Fibroblast of peridontal ligament (primary cell): ENCODE results near the gene PHLDB2.

Experiments
- DNase-seq: peaks from one replicate; pipeline ENCODE4 v3.0.0-alpha.2; 2010; ENCODE audit errors: extremely low read depth

Gene PHLDB2

GRCh38 chr3:111998636-111999483, 139.8 kb downstream of the PHLDB2 start, which contains the start of gene TAGLN3:
TSS of gene TAGLN3 (plus strand) at chr3:111998922. CDS start at chr3:111999423, 501 bp downstream.
- DNase-seq, result no peak

- DNase-seq, result no peak
Measured at GRCh38 chr3:111999484-112000324, 140.6 kb downstream of the PHLDB2 start.

GRCh38 chr3:112000367-112000771, 141.3 kb downstream of the PHLDB2 start:
- no peak for DNase-seq

DNA sequence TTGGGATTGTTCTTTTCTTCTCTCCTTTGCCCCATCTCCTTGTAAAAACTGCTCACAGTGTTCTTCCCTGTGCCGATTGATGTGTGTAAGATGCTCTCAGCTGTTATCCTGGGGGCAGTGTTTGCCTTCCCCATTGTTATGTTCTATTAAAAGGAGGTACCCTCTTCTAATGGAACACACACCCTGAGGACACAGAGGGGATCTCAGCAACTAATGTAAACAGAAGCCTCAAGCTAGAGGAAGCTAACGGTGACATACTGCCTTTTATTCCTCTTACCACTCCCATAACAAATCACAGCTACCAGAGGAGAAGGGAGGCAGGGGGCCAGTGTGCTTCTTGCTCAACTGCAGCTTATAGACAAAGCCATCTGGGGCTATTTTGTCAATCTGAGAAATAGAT, 141.9 kb downstream of the PHLDB2 start:
- no peak for DNase-seq

DNA sequence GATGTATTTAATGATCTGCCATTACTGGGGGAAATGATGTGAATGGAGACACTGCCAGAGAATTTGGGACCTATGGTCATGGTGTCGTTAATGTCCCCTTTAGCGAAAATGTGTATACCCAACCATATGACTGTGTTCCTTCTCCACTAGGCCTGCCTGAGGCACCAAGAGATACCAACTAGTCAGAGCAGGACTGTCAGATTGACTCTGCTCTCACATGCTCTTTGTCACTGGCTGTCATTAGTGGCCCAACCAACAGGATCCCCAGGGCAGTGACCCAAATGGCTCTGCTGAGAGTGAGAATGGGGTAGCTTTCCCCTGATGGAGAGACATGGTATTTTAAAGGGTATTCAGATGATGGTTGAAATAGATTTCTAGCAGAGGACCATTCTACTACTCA, 142.5 kb downstream of the PHLDB2 start:
- DNase-seq, result no peak

DNA sequence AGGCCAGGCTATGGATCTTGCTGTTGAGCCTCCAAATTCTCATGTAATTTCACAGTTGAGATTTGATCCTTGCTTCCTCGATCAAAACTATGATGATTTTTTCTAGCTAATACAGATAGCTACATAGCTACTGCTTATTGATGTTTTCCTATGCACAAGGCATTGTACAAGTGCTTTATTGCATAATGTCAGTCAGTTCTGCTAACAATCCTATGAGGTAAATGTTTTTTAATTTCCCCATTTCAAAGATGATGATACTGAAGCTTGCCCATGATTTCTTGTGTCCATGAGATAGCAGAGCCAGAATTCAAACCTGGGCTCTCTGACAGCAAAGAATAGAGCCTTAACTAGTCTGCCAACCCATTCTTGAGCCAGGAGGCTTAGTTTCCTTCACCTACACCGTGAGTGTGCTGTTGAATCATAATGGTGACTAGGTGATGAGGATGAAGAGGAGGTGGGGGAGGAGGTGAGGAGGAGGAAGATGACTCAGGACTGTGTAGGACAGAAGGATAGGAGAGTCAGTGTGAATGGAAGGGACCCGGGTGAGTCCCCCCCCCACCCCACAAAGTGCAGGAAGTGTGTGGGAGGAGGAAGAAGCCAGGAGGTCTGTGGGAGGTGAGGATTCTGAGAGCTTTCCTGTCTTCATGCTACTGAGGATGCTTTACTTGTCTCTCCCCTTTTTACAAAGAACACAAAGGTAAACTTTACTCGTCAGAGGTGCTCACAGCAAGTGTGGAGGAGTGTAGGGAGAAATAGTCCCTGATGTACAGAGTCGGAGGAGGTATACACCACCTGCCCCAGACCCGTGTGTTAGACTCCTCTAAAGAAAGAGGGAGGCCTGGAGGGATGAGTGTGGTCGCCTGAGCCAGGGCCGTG, 143.3 kb downstream of the PHLDB2 start:
- no peak for DNase-seq

GRCh38 chr3:112003321-112004080, 144.4 kb downstream of the PHLDB2 start:
- DNase-seq, result no peak

GRCh38 chr3:112004187-112004586, 145.1 kb downstream of the PHLDB2 start:
- no peak for DNase-seq

DNA sequence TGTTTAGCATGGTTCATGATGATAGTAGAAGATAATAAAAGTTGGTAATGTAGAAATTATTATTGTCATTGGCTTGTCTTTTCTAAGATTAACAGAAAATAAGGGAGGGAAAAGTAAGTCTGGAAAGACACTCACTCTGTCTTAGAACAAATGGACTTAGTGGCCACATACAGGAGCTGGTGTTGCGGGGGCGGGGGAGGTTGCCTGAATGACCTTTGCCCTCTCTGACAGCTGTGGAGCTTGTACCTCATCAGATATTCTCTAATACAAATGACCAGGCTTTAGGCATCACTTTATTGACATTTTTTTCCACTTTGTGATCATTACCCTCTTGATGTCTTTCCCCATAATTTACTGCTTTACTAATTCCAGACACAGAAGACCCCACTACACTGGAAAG, 145.6 kb downstream of the PHLDB2 start:
- DNase-seq, result no peak

GRCh38 chr3:112005091-112005672, 146.1 kb downstream of the PHLDB2 start:
- peak; percentile 29 for DNase-seq

- DNase-seq, result peak; percentile 85
Measured at GRCh38 chr3:112007633-112008032, 148.6 kb downstream of the PHLDB2 start.

GRCh38 chr3:112009670-112010069, 150.6 kb downstream of the PHLDB2 start:
- no peak for DNase-seq

GRCh38 chr3:112010636-112011035, 151.6 kb downstream of the PHLDB2 start:
- peak; percentile 57 for DNase-seq

GRCh38 chr3:112011376-112011940, 152.4 kb downstream of the PHLDB2 start:
- DNase-seq, result no peak

- no peak for DNase-seq
Measured at GRCh38 chr3:112012205-112012992, 153.3 kb downstream of the PHLDB2 start.

- DNase-seq, result peak; percentile 83
Measured at GRCh38 chr3:112013058-112013783, 154.2 kb downstream of the PHLDB2 start.

GRCh38 chr3:112013784-112014143, 154.7 kb downstream of the PHLDB2 start:
- DNase-seq, result no peak

GRCh38 chr3:112017091-112017490, 158.0 kb downstream of the PHLDB2 start:
- DNase-seq, result no peak

DNA sequence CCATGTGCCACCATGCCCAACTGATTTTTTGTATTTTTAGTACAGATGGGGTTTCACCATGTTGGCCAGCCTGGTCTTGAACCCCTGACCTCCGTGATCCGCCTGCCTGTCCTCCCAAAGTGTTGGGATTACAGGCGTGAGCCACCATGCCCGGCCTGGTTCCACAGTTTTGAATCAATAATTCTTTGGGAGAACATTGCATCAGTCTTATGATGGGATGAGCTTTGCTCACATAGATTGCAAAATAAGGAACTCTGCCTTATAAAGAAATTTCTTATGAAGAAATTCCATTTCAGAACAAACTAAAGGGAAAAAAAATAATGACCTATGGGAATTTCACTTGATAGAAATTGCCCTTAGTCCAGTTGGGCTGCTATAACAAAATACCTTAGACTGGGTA, 159.6 kb downstream of the PHLDB2 start:
- no peak for DNase-seq
